LNCaP clone FGC (cell line): ENCODE results near the gene PWP2.
"Not testable (repeated sequence)": the region's sequence is repeated elsewhere in the genome, so short reads cannot be mapped to it uniquely, and the experiment has no call there.

Experiments used
- DNase-seq: peaks from one replicate; pipeline ENCODE4 v3.0.0-alpha.2; 2011; ENCODE audit warnings: low read depth
- H3K4me3 ChIP-seq: 2 replicates; pipeline ENCODE4 v1.5.1; 2011; ENCODE audit warnings: mild to moderate bottlenecking, low read depth, low read length, control low read depth

PWP2 gene

GRCh38 chr21:44170863-44171262, 63.7 kb downstream of the PWP2 start:
- not testable (repeated sequence) for DNase-seq

DNA sequence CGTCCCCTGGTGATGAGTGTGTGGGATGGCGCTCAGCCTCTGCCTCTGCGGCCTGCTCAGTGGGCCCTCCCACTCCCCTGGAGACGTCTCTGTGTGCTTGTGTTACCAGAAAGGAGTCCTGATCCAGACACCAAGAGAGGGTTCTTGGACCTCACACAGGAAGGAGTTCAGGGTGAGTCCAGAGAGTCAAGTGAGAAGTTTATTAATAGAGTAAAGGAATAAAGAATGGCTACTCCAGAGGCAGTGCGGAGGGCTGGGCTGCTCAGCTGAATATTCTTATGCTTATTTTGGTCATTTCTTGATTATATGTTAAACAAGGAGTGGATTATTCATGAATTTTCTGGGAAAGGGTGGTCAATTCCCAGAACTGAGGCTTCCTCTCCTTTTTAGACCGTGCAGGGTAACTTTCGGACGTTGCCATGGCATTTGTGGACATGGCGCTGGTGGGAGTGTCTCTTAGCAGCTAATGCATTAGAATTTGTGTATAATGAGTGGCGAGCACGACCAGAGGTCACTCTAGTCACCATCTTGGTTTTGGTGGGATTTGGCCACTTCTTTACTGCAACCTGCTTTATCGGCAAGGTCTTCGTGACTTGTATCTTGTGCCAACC, 64.9 kb downstream of the PWP2 start:
- not testable (repeated sequence) for H3K4me3 ChIP-seq, DNase-seq

More at GRCh38 chr21:44170863-44171262, 63.7 kb downstream of the PWP2 start:
- not testable (repeated sequence) for H3K4me3 ChIP-seq

DNA sequence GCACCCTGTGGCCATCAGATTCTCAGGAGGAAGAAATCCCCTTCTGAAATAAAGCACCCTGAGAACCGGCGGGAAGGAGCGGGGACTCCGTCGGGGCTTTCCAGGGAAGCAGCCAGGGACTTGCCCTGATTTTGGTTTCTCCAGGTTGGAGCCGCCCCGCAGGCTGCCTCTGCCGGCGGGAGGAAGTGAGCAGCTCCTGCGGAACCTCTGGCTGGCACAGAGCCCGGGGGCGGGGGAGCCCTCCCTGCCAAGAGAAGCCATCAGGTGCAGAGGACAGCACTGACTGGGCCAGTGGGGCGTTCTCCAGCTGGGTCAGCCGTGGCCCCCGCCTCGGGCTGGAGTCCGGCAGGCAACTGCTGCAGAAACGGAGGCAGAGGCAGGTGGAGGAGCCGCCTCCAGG, 65.5 kb downstream of the PWP2 start:
- DNase-seq, H3K4me3 ChIP-seq: not testable (repeated sequence)

- not testable (repeated sequence) for DNase-seq, H3K4me3 ChIP-seq
These were observed 68.0 kb downstream of the PWP2 start for GRCh38 chr21:44175189-44175588.

DNA sequence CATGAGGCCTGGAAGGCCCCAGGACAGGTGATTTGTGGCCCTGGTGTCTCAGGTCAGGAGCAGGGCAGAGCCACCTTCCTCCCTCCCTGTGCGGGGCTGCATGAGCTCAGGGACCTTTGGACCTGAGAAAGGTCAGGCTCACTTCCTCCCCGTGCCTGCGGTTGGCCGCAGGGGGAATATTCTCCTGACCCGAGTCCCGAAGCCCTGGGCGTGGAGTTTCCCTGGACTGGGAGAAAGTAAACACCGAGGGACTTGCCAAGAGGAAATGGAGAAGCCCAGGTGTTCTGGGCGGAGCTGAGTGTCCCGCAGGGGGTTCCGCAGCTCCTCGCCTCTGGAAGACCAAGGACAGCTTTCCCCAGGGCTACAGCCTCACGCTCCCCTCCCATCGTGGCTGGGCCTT, 68.9 kb downstream of the PWP2 start:
- not testable (repeated sequence) for H3K4me3 ChIP-seq, DNase-seq
